Esophagus mucosa (tissue), 1 donor: ENCODE measurements around the gene NLGN2. TPM values are rescaled to one million over a fixed set of nuclear protein-coding genes. Genes with fewer than 3 reads are reported as not detected.

Source experiments
- ATAC-seq: fragments of 200-7000 bp; cut with Tn5 transposase; one replicate; pipeline ENCODE4 v1.9.1; 2020
- total RNA-seq: library from RNA; stranded (reverse); gene quantifications from one replicate; pipeline ENCODE4 v1.2.4, GENCODE V29; 2023
- donor health status: DM: yes; HTN: yes; CAD: no.

The NLGN2 gene
- total RNA-seq, 1 donor from 2014 or later = 3.0 TPM

DNA sequence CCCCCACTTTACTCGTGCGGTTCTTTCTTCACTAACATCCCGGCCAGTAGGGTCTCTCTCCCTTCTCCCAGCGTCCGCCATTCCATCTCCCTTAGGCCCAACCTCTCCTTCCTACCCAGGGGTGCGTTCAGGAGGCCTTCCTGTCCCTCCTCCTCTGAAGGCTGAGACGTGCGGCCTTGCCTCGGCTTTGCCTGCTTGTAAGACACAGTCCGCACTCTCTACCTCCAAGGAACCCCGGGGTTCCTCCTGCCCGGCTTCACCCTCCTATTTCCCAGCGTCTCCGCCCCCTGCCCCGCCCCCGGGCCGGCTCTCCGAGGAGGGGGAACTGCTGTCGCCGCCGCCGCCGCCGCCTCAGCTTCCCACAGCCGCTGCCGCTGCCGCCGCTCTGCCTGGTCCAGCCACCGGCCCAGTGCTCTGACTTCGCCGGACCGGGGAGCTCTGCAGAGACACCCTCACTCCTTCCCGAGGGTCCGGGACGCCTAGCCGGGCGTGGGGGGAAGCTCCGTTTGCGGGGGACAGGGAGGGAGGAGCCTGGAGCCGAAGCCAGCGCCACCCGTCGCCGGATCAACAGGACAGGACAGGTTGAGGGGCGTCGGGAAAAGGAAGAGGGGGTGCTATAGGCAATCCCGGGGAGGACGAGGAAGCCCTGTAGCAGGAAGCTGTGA lies 30.4 kb downstream of the NLGN2 start:
- ATAC-seq = peak; percentile 3

DNA sequence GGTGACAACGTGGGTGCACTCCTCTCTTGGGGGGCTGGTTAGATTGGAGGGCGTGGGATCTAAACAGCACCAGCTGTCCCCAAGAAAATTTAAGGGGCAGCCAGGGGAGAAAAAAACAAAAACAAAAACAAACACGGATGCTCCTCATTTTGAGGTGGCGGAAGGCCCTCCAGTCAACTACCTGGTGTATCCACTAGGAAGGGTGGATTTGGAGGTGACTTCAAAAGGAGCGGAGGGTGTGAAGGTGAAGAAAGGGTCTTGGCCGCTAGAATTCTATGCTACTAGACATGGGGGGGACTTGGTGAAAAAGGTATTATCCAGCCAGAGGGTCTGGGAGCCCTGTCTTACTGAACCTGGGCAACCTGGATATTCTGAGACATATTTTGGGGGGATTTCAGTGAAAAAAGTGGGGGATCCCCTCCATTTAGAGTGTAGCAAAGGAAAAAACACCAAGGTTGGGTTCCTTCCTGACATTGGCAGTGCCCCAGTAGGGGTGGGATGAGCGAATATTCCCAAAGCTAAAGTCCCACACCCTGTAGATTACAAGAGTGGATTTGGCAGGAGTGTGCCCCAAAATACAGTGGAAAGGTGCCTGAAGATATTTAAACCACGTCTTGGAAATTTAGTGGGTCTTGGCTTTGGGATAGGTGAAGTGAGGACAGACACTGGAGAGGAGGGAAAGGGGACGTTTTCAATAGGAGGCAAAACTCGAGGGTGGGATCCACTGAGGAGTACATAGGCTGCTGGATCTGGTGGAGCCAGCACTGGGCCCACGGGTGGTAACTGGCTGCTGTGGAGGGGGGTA lies 31.2 kb downstream of the NLGN2 start:
- ATAC-seq = no peak

GRCh38 chr17:7439462-7440112 lies 31.9 kb downstream of the NLGN2 start, which contains the start of gene FGF11:
Gene FGF11 (plus strand): TSS chr17:7439512. CDS start chr17:7439621, 109 bp downstream.
- ATAC-seq = no peak

DNA sequence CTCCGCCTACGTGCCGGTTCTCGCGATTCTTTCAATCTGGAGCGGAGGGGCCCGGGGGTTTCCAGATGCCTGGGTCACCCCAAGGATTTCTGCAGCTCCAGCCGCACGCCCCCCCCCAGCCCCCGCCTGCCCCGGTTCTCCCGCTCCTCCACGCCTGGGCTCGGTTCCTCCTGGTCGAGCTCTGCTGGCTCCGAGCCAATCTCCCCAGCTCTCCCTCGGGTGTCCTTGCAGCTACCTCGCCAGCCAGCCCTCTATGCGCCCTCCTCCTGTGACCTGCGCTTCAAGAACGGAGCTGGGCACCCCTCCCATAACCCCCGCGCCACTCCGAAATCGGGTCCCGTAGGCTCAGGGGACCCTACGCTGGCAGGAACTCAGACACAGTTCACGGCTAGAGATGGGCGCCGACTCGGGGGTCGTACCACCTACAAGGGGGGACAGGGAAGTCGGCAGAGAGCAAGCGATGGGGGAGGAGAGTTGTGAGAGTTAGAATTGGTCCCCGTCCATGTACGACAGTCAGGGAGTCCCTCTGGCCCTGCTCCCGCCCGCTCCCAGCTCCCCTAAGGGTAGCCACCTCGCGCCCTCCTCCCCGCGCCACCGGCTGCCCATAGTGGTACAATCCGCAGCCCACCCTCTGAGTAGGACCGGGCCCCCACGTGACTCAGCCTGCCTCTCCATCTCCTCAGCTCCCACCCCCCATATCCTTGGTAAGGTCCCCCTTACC lies 32.6 kb downstream of the NLGN2 start:
- ATAC-seq = no peak

- ATAC-seq = no peak
Measured at GRCh38 chr17:7440834-7441195, 33.2 kb downstream of the NLGN2 start.

DNA sequence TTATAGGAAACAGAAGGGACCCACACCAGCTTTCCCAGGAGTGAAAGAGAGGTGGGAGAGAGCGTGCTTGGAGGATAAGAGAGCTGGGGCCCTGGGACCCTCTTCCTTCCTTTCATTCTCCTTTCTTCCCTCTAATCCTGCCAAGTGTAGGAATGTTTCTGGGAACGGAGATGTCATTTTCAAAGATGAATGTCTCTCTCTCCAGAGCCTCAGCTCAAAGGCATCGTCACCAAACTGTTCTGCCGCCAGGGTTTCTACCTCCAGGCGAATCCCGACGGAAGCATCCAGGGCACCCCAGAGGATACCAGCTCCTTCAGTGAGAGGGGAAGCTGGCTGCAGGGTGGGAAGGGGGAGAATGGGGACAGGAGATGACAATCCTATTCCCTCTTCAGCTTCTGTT lies 33.6 kb downstream of the NLGN2 start:
- no peak for ATAC-seq

GRCh38 chr17:7442142-7442541 lies 34.5 kb downstream of the NLGN2 start:
- ATAC-seq = no peak

DNA sequence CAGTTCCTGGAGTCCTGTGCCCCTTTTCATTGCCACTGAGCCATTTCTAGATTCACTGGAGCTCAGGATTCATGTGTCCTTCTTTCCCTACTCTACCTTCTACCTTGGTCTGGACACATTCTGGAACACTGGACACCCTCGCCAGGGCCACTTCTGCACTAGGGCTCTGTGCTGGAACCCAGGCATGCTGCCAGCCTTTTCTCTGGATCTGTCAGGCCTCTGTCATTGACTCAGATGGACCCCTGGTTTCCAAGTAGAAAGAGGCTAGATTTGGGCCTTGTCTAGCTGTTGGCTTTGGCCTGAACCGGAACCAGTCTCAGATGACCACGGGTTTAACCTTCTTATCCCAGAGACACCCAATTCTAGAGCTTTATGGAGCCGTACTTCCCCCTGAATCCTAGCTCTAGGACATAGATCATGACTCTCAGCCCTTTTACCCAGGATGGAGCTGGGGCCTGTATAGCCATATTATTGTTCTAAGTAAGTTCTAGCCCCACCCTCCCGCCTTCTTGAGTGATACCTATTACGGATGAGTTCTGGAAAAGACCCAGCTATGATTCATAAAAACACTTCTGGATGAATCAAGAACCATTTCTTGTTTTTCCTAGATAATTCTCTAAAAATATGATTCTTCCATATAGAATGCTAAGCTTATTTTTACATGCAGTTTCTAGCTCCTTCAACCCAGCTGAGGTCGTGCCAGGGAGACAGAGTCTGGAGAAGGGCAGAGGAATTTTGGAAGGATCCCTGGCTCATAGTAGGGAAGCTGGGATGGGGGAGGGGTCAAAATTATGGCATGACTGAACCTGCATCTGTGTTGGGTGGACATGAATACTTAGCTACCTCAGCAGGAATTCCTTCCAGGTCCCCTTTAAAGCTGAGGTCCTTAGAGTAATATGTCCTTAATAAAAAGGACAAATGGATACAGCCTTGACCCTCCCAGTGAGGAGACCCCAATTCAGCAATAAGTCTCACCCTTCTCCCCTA lies 36.1 kb downstream of the NLGN2 start:
- peak; percentile 41 for ATAC-seq

- peak; percentile 19 for ATAC-seq
Measured at GRCh38 chr17:7444682-7445618, 37.3 kb downstream of the NLGN2 start, which contains the start of gene CHRNB1. Gene CHRNB1 (plus strand): TSS chr17:7445061. CDS start chr17:7445128, 67 bp downstream.

DNA sequence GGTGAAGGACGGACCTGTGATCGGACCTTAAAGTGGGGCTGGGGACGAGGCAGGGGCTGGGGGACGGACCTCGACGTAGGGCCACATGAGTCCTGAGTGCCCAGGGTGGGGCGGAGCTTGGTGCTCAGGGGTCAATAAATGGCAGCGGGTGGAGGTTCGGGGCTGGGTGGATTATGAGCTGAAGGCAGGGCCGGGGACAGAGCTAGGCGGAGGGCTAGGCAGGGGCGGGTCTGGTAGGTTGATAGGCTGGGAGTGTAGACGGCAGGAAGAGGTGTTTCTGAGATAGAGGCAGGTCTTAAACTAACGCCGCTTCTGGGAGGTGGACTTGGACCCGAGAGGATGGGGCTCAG lies 37.9 kb downstream of the NLGN2 start:
- peak; percentile 30 for ATAC-seq

DNA sequence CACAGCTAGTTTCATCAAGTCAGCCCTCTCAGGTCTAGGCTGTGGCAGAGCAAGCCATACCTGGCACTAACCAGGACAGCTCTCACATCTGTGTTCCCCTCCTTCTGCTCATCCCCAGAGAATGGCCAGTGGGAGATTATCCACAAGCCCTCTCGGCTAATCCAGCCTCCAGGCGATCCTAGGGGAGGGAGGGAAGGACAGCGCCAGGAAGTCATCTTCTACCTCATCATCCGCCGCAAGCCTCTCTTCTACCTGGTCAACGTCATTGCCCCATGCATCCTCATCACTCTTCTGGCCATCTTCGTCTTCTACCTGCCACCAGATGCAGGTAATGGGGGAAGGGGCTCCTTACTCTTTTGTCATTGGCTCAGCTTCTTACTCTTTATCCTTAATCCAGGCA lies 40.8 kb downstream of the NLGN2 start:
- ATAC-seq = no peak

DNA sequence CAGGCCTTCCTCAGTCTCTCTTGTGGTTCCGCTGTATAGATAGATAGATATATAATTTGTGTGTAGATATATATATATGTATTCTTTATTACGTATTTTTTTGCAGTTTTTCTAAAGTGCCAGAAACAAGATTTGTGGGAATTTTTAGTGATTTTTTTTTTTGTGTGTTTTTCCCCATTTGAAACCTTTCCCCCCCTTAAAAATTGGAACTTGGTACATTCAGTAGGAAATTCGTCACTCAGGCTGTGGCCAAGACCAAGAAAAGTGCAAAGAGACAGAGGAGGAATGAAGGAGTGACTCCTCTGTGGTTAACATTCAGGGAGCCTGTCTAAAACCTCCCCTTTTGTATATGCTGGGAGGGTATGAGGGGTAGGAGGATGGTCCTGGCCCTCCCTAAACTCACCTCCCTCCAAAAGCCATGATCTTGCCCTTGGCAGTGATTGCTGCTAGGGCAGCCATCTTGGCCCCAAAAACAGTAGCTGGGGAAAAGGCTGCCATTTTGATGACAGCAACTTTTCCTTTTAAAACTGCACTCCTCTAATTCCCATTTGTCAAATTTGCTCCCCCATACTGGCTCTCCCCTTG lies 52.4 kb downstream of the NLGN2 start:
- ATAC-seq = no peak

- ATAC-seq = peak; percentile 36
Measured at GRCh38 chr17:7460850-7461660, 53.4 kb downstream of the NLGN2 start.

DNA sequence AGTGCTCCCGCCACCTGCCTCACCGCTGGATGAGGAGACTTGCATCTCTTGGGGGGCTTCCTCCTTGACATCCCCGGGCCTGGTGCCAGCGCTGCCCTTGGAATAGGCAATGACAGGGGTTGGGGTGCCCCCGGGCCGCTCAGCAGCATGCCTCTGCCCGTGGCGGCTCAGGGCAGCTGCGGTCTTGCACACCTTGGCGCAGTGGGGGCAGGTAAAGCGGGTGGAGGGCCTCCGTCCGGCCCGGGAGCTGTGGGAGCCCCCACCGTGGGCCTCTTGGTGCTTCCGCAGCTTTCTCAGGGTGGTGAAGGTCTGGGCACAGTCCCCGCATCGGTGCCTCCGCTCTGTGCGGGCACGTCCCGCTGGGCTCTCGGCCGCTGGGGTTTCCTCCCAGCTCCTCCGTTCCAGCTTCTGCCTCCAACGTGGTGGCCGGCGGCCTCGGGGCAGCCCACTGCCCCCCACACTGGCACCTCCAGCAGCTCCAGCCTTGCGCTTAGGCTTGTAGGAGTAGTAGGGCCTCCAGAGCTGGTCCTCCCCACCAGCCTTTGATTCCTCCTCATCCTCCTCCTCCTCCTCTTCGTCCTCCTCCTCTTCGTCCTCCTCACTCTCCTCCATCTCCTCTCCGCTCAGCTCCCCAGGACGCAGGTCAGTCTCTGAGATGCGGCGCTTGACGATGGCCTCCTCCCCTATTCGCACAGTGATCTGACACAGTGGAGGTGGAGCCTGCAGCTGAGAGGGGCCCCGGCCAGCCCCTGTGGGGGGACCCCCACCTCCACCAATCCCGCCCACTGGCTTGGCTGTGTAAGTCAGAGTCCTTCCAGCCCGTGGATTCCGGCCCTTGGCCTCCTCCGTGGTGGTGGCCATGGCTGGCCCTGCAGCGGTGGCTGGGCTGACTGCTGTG lies 55.1 kb downstream of the NLGN2 start:
- peak; percentile 3 for ATAC-seq

GRCh38 chr17:7463372-7463846 lies 55.8 kb downstream of the NLGN2 start:
- no peak for ATAC-seq

DNA sequence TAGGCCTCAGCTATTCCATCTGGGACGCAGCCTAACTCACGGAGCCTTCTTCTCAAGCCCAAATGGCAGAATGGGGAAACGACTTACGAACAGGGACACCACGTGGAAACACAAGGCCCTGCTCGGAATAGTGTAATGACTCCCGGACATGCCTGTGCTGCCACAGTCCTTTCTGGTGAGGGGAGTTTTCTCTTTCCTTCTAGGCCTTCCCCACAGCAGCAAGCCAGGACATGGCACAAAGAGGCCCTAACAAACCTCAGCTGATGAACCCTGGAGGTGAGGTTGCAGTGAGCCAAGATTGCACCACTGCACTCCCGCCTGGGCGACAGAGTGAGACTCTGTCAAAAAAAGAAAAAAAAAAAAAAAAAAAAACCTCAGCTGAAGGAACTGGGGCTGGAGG lies 56.4 kb downstream of the NLGN2 start:
- peak; percentile 62 for ATAC-seq

DNA sequence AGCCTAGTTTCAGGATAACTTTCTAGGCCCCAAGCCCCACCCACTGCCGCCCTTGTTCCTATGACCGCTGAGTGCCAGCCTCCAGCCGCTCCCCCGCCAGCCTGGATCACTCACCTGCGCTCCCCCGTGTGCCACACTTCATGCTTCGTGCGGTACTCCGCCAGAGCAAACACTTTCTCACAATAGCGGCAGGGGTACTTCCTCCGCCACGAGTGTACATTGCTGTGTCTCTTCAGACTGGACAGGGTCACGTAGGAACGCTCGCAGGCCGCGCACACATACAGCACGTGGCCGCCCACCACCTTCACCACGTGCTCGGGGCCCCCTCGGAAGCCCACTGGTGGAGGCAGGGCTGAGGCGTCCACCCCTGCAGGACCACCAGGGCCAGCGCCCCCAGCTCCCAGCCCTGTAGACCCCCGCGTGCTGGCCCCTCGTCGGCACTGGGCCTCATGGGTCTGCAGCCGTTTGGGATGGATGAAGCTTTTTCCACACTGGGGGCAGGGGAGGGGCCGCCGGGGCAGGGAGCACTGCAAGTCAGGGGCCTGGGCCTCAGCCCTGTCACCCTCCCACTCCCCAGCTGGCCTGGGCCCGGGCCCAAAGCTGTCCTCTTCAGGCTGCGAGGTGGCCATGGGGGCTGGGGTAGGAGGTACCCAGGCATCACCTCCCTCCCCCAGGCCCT lies 58.1 kb downstream of the NLGN2 start:
- no peak for ATAC-seq

- ATAC-seq = no peak
Measured at GRCh38 chr17:7466318-7466638, 58.6 kb downstream of the NLGN2 start.
